ENCODE results near the gene INSYN2A.

INSYN2A gene

GRCh38 chr10:127154831-127155620, 41.4 kb downstream of the INSYN2A start:
- no peak for DNase-seq (ENCODE audit: extremely low read depth in 1 of 2, low read depth in 1 of 2)

GRCh38 chr10:127153181-127153580, 43.2 kb downstream of the INSYN2A start:
- no peak for DNase-seq (ENCODE audit: extremely low read depth in 1 of 2, low read depth in 1 of 2)

DNA sequence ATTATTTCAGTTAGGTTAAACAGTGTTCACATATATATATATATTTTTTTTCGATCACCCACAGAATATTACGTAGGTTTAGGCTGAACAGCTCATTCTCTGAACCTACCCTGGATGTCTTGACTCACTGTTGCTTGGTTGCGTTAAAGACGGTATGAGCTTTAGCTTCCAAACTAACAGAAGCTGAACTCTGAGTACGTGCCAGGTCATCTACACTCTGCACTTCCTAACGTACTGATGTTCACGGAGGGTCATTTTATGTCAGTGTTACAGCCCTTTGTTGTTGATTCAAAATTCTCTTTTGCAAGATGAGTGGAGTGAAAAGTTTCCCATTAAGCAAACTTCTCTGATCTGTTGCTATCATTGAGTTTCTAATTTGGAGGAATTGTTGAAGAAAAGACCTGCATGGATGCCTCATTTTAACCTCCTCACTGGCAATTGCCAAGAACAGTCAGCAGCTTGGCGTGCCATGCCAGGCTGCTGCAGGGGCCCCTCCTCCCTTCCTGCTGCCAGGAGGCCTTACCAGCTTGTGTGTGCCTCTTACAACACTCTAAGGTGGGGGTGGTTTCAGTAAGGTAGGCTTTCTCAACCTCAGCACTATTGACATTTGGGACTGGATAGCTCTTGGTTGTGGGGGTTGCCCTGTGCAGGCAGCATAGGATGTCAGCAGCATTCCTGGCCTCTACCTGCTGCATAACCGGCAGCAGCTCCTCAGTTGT, 44.3 kb downstream of the INSYN2A start:
- no peak for DNase-seq (ENCODE audit: extremely low read depth in 1 of 2, low read depth in 1 of 2)

GRCh38 chr10:127151541-127151940, 44.9 kb downstream of the INSYN2A start:
- no peak for DNase-seq (ENCODE audit: extremely low read depth in 1 of 2, low read depth in 1 of 2)

- no peak for DNase-seq (ENCODE audit: extremely low read depth in 1 of 2, low read depth in 1 of 2)
Measured at GRCh38 chr10:127150136-127150535, 46.3 kb downstream of the INSYN2A start.

GRCh38 chr10:127149501-127150081, 46.8 kb downstream of the INSYN2A start:
- DNase-seq (ENCODE audit: extremely low read depth in 1 of 2, low read depth in 1 of 2): no peak

GRCh38 chr10:127148933-127149220, 47.5 kb downstream of the INSYN2A start:
- DNase-seq (ENCODE audit: extremely low read depth in 1 of 2, low read depth in 1 of 2): no peak

DNA sequence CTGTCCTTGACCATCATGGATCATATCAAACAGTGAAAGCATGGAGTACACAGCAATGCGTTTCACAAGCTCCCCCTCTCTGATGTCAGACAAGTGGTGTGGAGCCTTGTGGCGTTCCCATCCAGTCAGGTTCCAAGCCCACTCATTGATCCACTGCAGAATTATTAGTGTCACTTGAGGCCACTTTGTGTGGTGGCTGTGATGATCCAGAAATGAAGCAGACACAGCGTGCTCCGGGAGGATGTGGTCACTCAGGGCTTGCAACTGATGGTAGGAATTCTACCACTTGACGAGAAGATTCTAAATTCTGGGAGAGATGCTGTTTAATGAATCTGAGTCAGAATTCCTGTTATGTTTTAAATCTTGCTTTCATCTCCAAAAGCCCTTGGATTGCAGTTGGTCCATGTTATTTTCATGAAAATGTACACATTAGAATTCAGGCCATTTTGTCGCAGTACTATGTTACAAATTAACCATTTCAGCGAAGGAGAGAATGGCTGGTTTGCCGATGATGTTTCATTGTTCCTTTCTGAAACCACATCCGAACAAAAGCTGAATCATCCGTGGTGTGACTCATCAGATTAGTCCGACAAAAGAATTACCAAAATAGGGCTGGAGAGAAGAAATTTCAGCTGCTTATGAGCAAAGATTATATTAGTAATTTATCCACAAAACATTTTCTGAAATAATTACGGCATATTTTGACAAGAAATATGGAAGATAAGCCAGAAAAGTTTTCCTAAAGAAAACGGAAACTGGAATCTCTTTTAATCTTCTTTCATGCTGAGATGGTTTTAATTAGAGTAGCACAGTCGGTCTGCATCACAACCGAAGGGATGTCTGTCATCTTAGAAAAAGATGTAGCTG, 48.1 kb downstream of the INSYN2A start:
- no peak for DNase-seq (ENCODE audit: extremely low read depth in 1 of 2, low read depth in 1 of 2)

GRCh38 chr10:127146661-127147060, 49.7 kb downstream of the INSYN2A start:
- no peak for DNase-seq (ENCODE audit: extremely low read depth in 1 of 2, low read depth in 1 of 2)

Data from stimulated activated CD8-positive, alpha-beta memory T cell treated with anti-CD3 and anti-CD28 coated beads, Interleukin-7, amount 100 ng/mL, for 48 hours (primary cell).